NOMO-1 (cell line): Measurements from ENCODE around the gene MANF.
A peak's percentile ranks its signal among the peaks of the same experiment; 100 is the strongest.
"Not testable (repeated sequence)": the region's sequence is repeated elsewhere in the genome, so short reads cannot be mapped to it uniquely, and the experiment has no call there.

Experiments
- DNase-seq, 2 experiments: peaks; one replicate each; lab custom pipeline; 2025; ENCODE audit not compliant: unreplicated experiment in 2 of 2; lab: John Stamatoyannopoulos, UW

MANF gene

GRCh38 chr3:51371943-51372557 lies 13.0 kb upstream of the MANF start:
- DNase-seq = peak in 1 of 2 experiments; percentile 48

DNA sequence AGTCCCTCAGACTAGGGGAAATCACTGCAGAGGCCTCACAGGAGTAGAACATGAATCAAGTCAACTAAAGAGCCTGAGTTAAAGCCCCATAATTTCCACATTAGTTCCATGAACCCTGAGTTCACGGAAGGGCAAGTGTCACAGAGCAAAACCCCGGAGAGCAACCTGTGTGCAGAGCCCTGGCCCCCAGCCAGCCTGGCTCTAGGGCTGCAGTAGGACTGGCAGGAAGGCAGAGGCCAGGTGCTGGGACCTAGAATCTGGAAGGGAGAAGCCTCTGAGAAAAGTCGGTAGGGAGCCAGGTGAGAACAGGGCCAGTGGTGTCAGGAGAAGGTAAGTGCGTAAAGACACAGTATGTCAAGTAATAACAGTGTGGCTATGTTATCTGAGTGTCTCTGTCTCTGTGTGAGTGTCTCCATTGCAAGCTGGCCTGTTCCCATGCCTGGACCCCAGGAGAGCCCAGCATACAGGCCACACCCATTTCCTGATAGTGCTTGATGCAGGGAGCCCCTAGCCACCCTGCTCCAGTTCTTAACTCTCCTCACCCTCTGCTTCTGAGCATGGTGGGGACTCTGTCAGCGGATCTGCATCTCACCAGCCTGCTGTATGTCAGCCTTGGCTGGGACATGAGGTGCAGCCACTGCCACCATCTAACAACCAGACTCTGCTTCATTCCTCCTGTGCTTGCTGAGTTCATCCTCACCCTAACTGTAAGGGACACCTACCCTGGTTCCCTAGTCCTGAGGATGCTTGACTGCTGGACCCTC lies 11.3 kb upstream of the MANF start:
- DNase-seq = no peak

- DNase-seq = no peak
Measured at GRCh38 chr3:51374456-51374855, 10.6 kb upstream of the MANF start.

DNA sequence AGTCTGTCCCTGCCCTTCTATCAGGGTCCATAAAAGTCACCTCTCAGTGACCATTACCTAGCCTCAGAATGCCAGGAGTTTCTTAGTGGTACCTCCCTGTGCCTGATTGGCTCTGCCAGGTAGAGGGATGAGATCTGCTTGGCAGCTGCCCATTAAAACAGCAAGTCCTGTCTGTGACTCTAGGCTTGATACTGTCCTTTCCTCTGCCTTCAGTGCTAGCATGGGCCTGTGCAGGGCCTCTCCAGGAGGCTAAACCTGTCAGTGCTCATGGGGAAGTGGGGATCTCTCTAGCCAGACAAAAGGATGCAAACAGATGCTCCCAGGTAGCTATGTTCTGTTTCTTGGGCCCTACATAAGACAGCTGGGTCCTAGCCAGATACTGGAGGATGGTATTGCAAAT lies 10.0 kb upstream of the MANF start:
- DNase-seq = no peak

DNA sequence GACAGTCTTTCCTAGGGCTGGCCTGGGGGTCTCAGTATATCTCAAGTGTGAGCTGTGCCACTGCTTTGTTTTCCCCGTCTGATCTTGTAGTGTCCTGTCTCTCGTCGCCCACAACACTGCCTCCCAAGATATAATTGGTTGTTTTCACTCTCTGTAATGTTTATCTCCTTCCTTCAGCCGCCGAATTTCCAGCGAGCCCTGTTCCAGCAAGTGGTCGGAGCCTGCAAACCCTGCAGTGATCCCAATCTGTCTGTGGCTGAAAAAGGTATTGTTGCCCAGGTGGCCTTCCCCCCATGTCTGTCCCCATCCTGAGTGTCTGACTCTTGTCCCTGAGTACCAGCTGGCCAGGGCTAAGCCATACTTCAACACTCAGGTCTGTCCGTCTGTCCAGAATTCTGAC lies 9.5 kb upstream of the MANF start:
- no peak for DNase-seq

DNA sequence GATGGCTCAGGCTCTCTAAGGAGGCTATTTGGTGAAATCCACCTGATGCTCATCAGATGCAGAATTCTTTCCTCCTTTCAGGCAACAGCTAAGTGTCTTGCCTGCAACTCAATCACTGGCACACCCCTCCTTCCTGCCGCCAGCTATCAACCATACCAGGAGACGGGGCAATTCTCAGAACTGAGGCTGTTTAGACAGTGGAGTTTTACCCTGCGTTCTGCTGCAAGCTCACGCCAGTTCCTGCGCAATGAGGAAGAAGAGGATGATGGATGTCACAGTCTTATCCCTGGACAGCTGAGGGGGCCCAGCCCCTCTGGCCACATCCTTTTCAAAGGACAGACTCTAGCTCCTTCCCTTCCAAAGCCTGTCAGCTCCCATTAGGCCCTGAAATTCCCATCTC lies 7.0 kb upstream of the MANF start:
- no peak for DNase-seq

DNA sequence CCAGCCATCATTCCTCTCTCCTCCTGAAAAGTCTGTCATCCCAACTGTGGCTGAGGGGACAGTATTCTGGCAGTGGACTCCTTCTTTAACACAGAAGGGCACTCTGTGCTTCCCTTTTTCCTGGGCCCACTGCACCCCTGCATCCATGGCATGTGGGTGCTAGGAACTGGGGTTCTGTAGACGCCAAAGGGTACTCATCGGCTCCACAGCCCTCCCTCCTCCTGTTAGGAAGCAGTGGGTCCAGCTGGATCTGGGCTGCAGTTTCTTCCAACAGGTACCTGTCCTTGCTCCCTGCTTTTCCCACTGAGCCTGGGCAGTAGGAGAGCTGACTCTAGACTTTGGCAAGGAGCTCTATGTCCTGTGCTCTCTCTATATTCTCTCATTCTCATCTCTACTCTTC lies 6.4 kb upstream of the MANF start:
- DNase-seq = no peak

DNA sequence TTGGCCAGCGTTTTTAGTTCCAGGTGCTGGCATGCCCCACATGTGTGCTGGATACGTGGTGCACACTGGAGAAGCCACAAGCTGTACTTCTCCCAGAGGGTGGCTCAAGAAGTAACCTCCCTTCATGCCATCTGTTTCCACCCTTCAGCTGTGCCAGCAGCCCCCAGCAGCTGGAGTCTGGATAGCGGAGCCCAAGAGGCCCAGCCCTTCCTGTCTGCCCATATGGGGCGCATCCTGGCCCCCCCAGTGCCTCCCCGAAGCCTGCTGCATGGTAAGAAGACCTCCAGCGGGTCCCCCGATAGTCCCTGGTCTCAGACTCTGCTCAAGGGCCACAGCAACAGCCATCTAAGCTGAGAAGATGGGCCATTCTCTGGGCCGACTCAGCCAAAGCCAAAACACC lies 5.8 kb upstream of the MANF start:
- no peak for DNase-seq

DNA sequence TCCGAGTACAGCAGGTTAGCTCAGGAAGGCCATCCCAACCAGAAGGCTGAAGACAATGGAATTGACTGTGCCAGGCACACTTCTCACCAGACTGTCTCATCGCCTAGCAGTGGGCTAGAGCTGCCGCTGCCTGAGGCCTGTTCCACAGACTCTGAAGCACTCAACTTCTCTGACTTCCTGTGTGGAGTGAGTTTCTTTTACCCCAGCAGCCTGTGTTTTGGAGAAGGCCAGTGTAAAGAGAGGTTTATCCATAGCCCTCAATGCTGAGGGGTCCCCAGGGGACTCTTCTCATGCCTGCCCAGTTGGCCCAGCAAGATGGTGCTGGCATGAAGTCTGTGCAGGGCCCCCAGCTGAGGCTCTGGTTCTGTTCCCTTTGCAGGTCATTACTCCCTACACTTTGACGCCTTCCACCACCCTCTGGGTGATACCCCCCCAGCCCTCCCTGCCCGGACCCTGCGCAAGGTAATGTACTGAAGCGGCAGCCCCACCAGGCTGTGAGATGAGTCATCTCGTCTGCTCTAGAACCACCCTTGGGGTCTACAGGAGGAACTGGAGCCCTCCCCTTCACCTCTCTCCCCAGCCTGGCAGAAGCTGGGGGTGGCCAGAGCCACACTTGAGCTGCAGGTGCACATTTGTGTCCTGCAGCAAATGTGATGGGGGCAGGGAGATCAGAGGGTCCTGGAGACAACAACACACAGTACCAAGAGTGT lies 5.2 kb upstream of the MANF start:
- DNase-seq = no peak

DNA sequence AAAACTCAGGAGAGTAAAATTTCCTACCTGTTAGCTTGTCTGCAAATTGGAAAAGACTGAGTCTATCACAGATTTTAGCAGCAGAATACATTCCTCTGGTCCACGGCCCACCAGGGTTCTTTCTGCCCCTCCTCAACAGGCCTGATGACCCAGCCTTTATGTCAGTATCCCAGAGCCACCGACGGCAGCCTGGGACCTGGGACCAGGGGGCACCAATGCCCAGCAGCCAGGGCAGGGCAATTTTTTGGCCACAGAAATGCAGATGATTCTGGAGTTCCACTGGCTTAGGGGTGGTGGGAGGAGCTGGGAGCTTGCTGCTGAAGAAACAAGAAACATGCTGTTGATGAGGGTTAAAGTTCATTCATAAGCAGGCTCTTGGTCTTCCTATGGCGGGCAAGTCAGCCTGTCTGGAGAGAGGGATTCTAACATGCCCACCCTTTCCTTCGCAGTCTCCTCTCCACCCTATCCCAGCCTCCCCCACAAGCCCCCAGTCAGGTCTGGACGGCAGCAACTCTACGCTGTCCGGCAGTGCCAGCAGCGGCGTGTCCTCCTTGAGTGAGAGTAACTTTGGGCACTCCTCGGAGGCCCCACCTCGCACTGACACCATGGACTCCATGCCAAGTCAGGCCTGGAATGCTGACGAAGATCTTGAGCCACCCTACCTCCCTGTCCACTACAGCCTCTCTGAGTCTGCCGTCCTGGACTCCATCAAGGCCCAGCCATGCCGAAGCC lies 4.3 kb upstream of the MANF start:
- DNase-seq = no peak

- no peak for DNase-seq
Measured at GRCh38 chr3:51381333-51381705, 3.8 kb upstream of the MANF start.

- no peak for DNase-seq
Measured at GRCh38 chr3:51382076-51382745, 2.9 kb upstream of the MANF start.

- no peak for DNase-seq
Measured at GRCh38 chr3:51382947-51383578, 2.0 kb upstream of the MANF start.

DNA sequence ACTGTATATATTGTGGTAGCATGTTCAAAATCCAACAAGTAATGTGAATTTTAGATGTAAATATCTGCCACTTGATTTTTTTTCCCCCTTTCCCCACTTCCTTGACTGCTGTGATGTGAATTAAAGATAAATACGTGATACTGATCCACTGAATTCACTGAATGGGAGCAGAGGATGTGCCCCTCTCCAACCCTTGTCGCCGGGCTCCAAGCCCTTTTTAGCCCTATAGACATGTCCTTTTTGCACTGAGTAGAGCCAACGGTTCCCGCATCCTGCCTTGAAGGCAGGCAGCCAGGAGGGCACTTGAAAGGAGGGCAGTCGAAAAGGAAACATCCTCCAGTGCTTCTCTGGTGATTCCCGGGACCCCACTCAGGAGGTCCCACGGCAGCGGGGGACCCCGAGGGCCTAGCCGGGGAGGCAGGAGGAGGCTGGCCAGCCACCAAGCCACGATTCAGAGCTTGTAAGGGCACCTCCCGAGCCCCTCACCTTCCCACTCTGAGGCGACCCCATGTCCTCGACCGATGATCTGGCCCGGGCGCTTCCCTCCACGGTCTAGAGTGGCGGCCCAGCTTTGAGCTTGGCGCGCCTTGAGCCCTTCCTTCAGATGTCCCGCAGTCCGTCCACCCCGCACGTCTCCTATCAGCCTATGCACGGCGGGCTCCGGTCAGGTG lies 901 bp upstream of the MANF start:
- DNase-seq = peak in 1 of 2 experiments; percentile 22

DNA sequence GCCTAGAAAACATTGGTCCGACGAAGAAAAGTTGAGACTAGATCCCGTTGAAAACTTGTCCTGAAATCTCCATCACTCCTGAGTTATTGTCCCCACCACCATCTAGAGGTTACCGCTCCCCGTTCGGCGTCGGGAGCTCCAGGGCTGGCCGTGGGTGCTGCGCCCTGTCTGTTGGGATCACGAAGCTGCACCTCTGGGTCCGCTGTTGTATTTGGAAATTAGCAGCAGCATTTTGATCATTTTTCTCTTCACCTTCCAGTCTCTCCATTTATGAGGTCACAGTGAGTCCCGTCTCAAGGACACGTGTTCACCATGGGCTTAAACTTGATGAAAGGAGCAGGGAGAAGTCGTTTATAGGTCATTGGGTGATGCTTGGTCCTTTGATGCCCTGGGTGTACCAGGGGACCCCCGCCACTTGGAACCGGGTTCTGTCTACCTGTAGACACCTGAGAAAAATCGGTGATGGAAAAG lies 565 bp downstream of the MANF start:
- no peak for DNase-seq

DNA sequence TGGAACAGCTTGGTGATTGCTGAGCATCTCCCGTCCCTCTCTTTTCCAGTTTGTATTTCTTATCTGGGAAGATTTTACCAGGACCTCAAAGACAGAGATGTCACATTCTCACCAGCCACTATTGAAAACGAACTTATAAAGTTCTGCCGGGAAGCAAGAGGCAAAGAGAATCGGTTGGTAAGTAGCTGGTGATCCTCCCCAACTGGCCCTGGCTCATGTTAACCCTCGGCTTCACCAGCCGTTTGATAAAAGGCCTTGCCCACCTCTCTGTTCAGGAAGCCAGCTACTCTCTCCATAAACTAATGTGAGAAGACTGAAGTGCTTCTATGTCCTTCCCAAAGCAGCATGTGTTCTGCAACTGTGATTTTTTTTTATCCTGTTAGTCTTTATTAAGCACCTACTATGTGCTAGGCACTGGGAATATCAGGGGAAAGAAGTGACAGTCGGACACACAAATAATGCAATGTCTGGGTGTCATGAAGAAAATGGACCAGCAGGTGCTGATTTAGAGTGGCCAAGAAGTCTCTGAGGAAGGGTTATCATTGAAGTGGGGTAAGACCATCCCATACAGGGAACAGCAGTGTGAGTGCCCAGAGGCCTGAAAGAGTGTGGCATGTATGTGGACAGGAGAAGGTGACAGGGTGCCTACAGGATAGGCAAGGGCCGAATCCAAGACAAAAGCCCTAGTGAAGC lies 1.2 kb downstream of the MANF start:
- peak in 1 of 2 experiments; percentile 8 for DNase-seq

DNA sequence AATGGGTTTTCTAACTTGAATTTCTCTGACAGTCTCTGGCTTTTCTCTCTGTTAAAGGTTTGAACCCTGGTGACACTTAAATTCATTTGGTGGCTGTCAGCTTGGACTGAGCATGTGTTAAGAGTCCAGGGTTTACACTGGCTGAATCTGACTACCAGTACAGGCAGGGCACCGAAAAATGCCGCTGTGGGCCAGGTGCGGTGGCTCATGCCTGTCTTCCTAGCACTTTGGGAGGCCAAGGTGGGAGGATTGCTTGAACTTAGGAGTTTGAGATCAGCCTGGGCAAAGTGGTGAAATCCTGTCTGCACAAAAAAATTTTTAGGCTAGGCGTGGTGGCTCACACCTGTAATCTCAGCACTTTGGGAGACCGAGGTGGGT lies 1.8 kb downstream of the MANF start:
- DNase-seq = no peak

DNA sequence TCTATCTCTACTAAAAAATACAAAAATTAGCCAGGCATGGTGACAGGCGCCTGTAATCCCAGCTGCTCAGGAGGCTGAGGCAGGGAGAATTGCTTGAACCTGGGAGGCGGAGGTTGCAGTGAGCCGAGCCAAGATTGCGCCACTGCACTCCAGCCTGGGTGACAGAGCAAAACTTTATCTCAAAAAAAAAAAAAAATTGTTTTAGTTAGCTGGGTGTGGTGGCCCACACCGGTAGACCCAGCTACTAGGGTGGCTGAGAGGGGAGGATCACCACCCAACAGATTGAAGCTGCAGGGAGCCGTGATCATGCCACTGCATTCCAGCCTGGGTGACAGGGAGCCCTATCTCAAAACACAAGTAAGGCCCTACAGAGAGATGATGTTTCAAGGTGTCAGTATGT lies 2.2 kb downstream of the MANF start:
- DNase-seq = not testable (repeated sequence)
